ENCODE data around the gene HSF5. TPM values are rescaled to one million over a fixed set of nuclear protein-coding genes. Genes with fewer than 3 reads are reported as not detected.

Gene HSF5
- total RNA-seq, 1 experiment from 2014 or later = 0.07 TPM

DNA sequence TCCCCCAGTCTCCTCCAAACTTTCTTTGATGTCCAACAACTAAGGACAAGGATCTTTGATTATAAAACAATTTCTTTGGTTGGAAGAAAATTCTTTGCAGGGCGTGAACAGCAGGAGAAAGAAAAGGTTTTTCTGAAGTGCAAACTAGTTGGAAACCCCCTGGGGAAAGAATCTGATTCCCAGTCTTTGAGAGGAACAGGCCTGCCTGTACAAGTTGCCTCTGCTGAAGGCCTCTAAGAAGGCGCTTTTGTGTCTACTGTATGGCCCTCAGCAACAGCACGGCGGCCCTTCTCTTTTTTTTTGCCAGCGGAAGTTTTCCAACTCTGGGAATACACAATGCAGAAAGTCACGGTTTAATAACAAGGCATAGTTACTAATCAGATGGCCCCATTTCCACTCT lies 84.9 kb downstream of the HSF5 start:
- TF ChIP-seq CTCF (IDR thresholded peaks at IDR 0.05; ENCODE audit: unreplicated experiment) = no peak
- Mint-ChIP-seq H3K9me3 (ENCODE audit: low read depth, unreplicated experiment) (no peaks in the 10 kb centered on the region), H3K36me3 (ENCODE audit: insufficient read depth, unreplicated experiment) (no peaks in the 10 kb centered on the region), H3K27ac (ENCODE audit: unreplicated experiment) (no peak overlapping the region), H3K27me3 (ENCODE audit: unreplicated experiment) (no peaks in the 10 kb centered on the region), H3K4me3 (ENCODE audit: low read depth, unreplicated experiment) (no peak overlapping the region), H3K4me1 (ENCODE audit: low read depth, unreplicated experiment) (peaks cover 22% of the 10 kb centered on the region)
- DNase-seq = no peak
- intact Hi-C loops (cut with micrococcal nuclease; ENCODE audit: unreplicated experiment) = loop anchor here (2.0 kb wide), 1 partner anchor 15 kb away; no protein-coding TSS in a partner anchor
- no TSS peak for BruUV-seq (replicated peaks)
- CTCF ChIA-PET = no interaction called here

- no peaks in the 10 kb centered on the region for H3K9me3 Mint-ChIP-seq (ENCODE audit: low read depth, unreplicated experiment)
- H3K27me3 Mint-ChIP-seq (ENCODE audit: unreplicated experiment) = no peaks in the 10 kb centered on the region
- H3K27ac Mint-ChIP-seq (ENCODE audit: unreplicated experiment) = no peak overlapping the region
- H3K4me3 Mint-ChIP-seq (ENCODE audit: low read depth, unreplicated experiment) = no peak overlapping the region
- peaks cover 28% of the 10 kb centered on the region for H3K4me1 Mint-ChIP-seq (ENCODE audit: low read depth, unreplicated experiment)
- DNase-seq = no peak
- CTCF ChIA-PET = no interaction called here
- no TSS peak for BruUV-seq (replicated peaks)
- H3K36me3 Mint-ChIP-seq (ENCODE audit: insufficient read depth, unreplicated experiment) = no peaks in the 10 kb centered on the region
- intact Hi-C loops (cut with micrococcal nuclease; ENCODE audit: unreplicated experiment) = loop anchor here (2.0 kb wide), 1 partner anchor 14 kb away; no protein-coding TSS in a partner anchor
- TF ChIP-seq CTCF (IDR thresholded peaks at IDR 0.05; ENCODE audit: unreplicated experiment) = no peak
Measured at GRCh38 chr17:58402679-58403078, 85.5 kb downstream of the HSF5 start.

- intact Hi-C loops (cut with micrococcal nuclease; ENCODE audit: unreplicated experiment) = loop anchor here (2.0 kb wide), 1 partner anchor 13 kb away; no protein-coding TSS in a partner anchor
- no peak for DNase-seq
- peaks cover 30% of the 10 kb centered on the region for H3K4me1 Mint-ChIP-seq (ENCODE audit: low read depth, unreplicated experiment)
- no peak for TF ChIP-seq CTCF (IDR thresholded peaks at IDR 0.05; ENCODE audit: unreplicated experiment)
- no TSS peak for BruUV-seq (replicated peaks)
- H3K27me3 Mint-ChIP-seq (ENCODE audit: unreplicated experiment) = no peaks in the 10 kb centered on the region
- no peak overlapping the region for H3K4me3 Mint-ChIP-seq (ENCODE audit: low read depth, unreplicated experiment)
- no peaks in the 10 kb centered on the region for H3K36me3 Mint-ChIP-seq (ENCODE audit: insufficient read depth, unreplicated experiment)
- no peak overlapping the region for H3K27ac Mint-ChIP-seq (ENCODE audit: unreplicated experiment)
- H3K9me3 Mint-ChIP-seq (ENCODE audit: low read depth, unreplicated experiment) = no peaks in the 10 kb centered on the region
- CTCF ChIA-PET = no interaction called here
Measured at GRCh38 chr17:58402047-58402446, 86.2 kb downstream of the HSF5 start.

DNA sequence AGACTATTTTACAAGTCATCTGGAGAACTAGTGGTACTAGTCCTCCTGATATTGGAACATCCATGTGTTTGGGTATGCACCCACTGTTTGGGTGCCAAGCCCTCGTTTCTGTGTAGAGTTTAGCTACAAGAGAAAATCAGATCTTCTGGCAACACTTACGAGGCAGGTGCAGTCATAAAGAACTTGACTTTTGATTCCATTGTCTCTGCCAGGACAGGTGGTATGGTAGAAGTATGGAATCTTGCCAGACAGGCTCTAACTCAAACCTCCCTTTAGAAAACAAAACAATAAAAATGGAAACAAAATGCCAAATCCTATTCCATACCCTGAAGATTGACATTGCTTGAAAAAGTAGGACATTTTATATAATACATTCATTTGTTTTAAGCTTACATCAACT lies 86.9 kb downstream of the HSF5 start:
- BruUV-seq (replicated peaks) = no TSS peak
- CTCF ChIA-PET = no interaction called here
- no peak for TF ChIP-seq CTCF (IDR thresholded peaks at IDR 0.05; ENCODE audit: unreplicated experiment)
- H3K9me3 Mint-ChIP-seq (ENCODE audit: low read depth, unreplicated experiment) = no peaks in the 10 kb centered on the region
- H3K27ac Mint-ChIP-seq (ENCODE audit: unreplicated experiment) = no peak overlapping the region
- H3K36me3 Mint-ChIP-seq (ENCODE audit: insufficient read depth, unreplicated experiment) = no peaks in the 10 kb centered on the region
- no peak overlapping the region for H3K4me3 Mint-ChIP-seq (ENCODE audit: low read depth, unreplicated experiment)
- H3K27me3 Mint-ChIP-seq (ENCODE audit: unreplicated experiment) = no peaks in the 10 kb centered on the region
- intact Hi-C loops (cut with micrococcal nuclease; ENCODE audit: unreplicated experiment) = loop anchor here (2.0 kb wide), 1 partner anchor 16 kb away; the partner anchor contains the start of gene RNF43
- DNase-seq = no peak
- peaks cover 30% of the 10 kb centered on the region for H3K4me1 Mint-ChIP-seq (ENCODE audit: low read depth, unreplicated experiment)

All from Calu3 (cell line).